Endothelial cell of umbilical vein (primary cell): ENCODE data around the gene CD2AP. TPM values are rescaled to one million over a fixed set of nuclear protein-coding genes. Genes with fewer than 3 reads are reported as not detected.
A peak's percentile ranks its signal among the peaks of the same experiment; 100 is the strongest.

ENCODE experiments used
- BruUV-seq: library from RNA; stranded (reverse); fragments of 400-500 nt; replicated peaks from 2 replicates; lab custom pipeline; 2021; lab: Mats Ljungman, UMichigan
- CTCF ChIA-PET: fragments of 300-600, 350-600 bp; sonication (Branson Sonifier 250); formaldehyde crosslinking; loops from one replicate; lab custom pipeline; 2021; ENCODE audit warnings: antibody characterized with exemption, inconsistent platforms; lab: Charles Lee
- POLR2A ChIA-PET: fragments of 300-600, 350-600 bp; sonication (Branson Sonifier 250); formaldehyde crosslinking; loops from one replicate; lab custom pipeline; 2021; ENCODE audit warnings: antibody characterized with exemption, inconsistent platforms; lab: Charles Lee
- DNase-seq: peaks from one replicate; pipeline ENCODE4 v3.0.0-alpha.2; 2011; ENCODE audit warnings: low read depth, low spot score
- FAIRE-seq: peaks from 2 replicates; lab custom pipeline; 2011; peaks lifted over from hg19 to GRCh38; lab: Jason Lieb, UNC
- H2AFZ ChIP-seq: 2 replicates; pipeline ENCODE4 v1.6.0; 2012; ENCODE audit warnings: low read depth, low read length, control low read depth, inconsistent platforms
- H3K27ac ChIP-seq: 2 replicates; pipeline ENCODE4 v1.5.1; 2011; ENCODE audit warnings: low read depth, mild to moderate bottlenecking, control low read depth, low read length, moderate library complexity; ENCODE audit not compliant: insufficient read depth
- H3K27me3 ChIP-seq, 2 experiments: 2 replicates each; pipeline versions ENCODE4 v1.6.0 to v1.6.1; 2011; ENCODE audit warnings: low read length in 2 of 2, mixed read lengths in 1 of 2; ENCODE audit not compliant: control insufficient read depth in 2 of 2, insufficient read depth in 2 of 2
- H3K36me3 ChIP-seq, 2 experiments: 2 replicates in 1 of 2; 3 replicates in 1 of 2; pipeline ENCODE4 v1.5.1; 2011; ENCODE audit warnings: low read length in 2 of 2, mild to moderate bottlenecking in 1 of 2, moderate library complexity in 1 of 2; ENCODE audit not compliant: control insufficient read depth in 2 of 2, insufficient read depth in 2 of 2; ENCODE audit errors: extremely low read depth in 1 of 2
- H3K4me1 ChIP-seq: 3 replicates; pipeline ENCODE4 v1.5.1; 2011; ENCODE audit warnings: mild to moderate bottlenecking, low read length; ENCODE audit not compliant: control insufficient read depth, insufficient read depth; ENCODE audit errors: extremely low read depth
- H3K4me2 ChIP-seq: 2 replicates; pipeline ENCODE4 v1.6.1; 2011; ENCODE audit warnings: low read length, control low read depth, mixed read lengths; ENCODE audit not compliant: insufficient read depth
- H3K4me3 ChIP-seq, 3 experiments: fragments of 200-600 bp in 1 of 3; sonication (generic), shearing (Covaris generic) in 1 of 3; replicated peaks in 1 of 3; 2 replicates each; pipeline ENCODE4 v1.5.1; 2011 to 2016; ENCODE audit warnings: control low read depth in 3 of 3, low read length in 3 of 3, mild to moderate bottlenecking in 2 of 3, inconsistent platforms in 1 of 3, low read depth in 1 of 3, moderate library complexity in 1 of 3; ENCODE audit not compliant: insufficient read depth in 1 of 3
- H3K79me2 ChIP-seq: 2 replicates; pipeline ENCODE4 v1.6.0; 2012; ENCODE audit warnings: low read length, inconsistent platforms; ENCODE audit not compliant: control insufficient read depth, insufficient read depth
- H3K9ac ChIP-seq: replicated peaks from 2 replicates; pipeline ENCODE3; 2011; ENCODE audit warnings: low read length, control low read depth; ENCODE audit not compliant: insufficient read depth; ENCODE audit errors: extremely low read depth
- H3K9me1 ChIP-seq: replicated peaks from 3 replicates; pipeline ENCODE4 v1.6.0; 2011; ENCODE audit warnings: mild to moderate bottlenecking, low read length; ENCODE audit not compliant: control insufficient read depth, insufficient read depth; ENCODE audit errors: extremely low read depth
- H3K9me3 ChIP-seq: replicated peaks from 2 replicates; pipeline ENCODE4 v1.5.1; 2012; ENCODE audit warnings: low read length, inconsistent platforms; ENCODE audit not compliant: control insufficient read depth, insufficient read depth
- H4K20me1 ChIP-seq: replicated peaks from 2 replicates; pipeline ENCODE3; 2011; ENCODE audit warnings: mild to moderate bottlenecking, low read length; ENCODE audit not compliant: control insufficient read depth, insufficient read depth; ENCODE audit errors: extremely low read depth
- EZH2 ChIP-seq: IDR thresholded peaks from 2 replicates; pipeline ENCODE4 v1.6.1; 2012; ENCODE audit warnings: borderline replicate concordance, low read depth, mild to moderate bottlenecking, moderate library complexity, low read length, inconsistent platforms; ENCODE audit not compliant: severe bottlenecking
- FOS ChIP-seq: IDR thresholded peaks from 2 replicates; pipeline ENCODE4 v1.6.1; 2011; ENCODE audit warnings: mild to moderate bottlenecking, low read length, moderate library complexity, borderline replicate concordance; ENCODE audit not compliant: insufficient read depth
- GATA2 ChIP-seq: IDR thresholded peaks from 2 replicates; pipeline ENCODE4 v1.7.0; 2011; ENCODE audit warnings: low read depth, mild to moderate bottlenecking, moderate library complexity, mixed read lengths, low read length; ENCODE audit not compliant: insufficient read length, insufficient read depth
- JUN ChIP-seq: IDR thresholded peaks from 2 replicates; pipeline ENCODE4 v1.6.1; 2011; ENCODE audit warnings: borderline replicate concordance, low read depth; ENCODE audit not compliant: insufficient read length, insufficient read depth
- MYC ChIP-seq: IDR thresholded peaks from one replicate; pipeline ENCODE4 v1.6.1; 2011; ENCODE audit warnings: mild to moderate bottlenecking, low read depth, low read length
- POLR2A ChIP-seq: IDR thresholded peaks from 2 replicates; pipeline ENCODE4 v1.6.1; 2012; ENCODE audit warnings: low read depth, mild to moderate bottlenecking, control low read depth, low read length
- POLR2AphosphoS5 ChIP-seq: IDR thresholded peaks from 2 replicates; pipeline ENCODE4 v1.6.1; 2012; ENCODE audit warnings: low read depth, mild to moderate bottlenecking, control low read depth, low read length, moderate library complexity; ENCODE audit not compliant: insufficient read depth
- dilution Hi-C: fragments of 300-500 bp; cut with MboI; formaldehyde crosslinking; loops from one replicate; pipeline ENCODE4 v1.15.0; 2019; ENCODE audit warnings: low sequenced_read_pairs; ENCODE audit not compliant: extremely low pct_ligation_motif_present
- intact Hi-C: fragments of 100-400 bp; cut with micrococcal nuclease; formaldehyde crosslinking; loops from one replicate; pipeline ENCODE4 v1.10.0; 2022
- polyA plus RNA-seq, 4 experiments: library from polyadenylated mRNA; depleted of rRNA in 3 of 4; stranded (reverse) in 3 of 4; unstranded in 1 of 4; fragments of >200 nt; gene quantifications; 2 replicates each; pipeline versions ENCODE4 v1.2.1 to v1.2.3, GENCODE V29; 2011 to 2012; ENCODE audit warnings: missing spikeins in 1 of 4
- total RNA-seq: library from RNA; stranded (reverse); gene quantifications from 2 replicates; pipeline ENCODE4 v1.2.3, GENCODE V29; 2021
- TF ChIP-seq, protein P1 (sequence below): IDR thresholded peaks from 2 replicates; pipeline ENCODE4 v1.6.1; 2011; ENCODE audit not compliant: insufficient read depth, insufficient read length

The CD2AP gene
- total and polyA plus RNA-seq, 2 donors (not counting 3 experiments of a cell fraction or from before 2014, with no cell fraction given) = 4.2 to 39.8 TPM

DNA sequence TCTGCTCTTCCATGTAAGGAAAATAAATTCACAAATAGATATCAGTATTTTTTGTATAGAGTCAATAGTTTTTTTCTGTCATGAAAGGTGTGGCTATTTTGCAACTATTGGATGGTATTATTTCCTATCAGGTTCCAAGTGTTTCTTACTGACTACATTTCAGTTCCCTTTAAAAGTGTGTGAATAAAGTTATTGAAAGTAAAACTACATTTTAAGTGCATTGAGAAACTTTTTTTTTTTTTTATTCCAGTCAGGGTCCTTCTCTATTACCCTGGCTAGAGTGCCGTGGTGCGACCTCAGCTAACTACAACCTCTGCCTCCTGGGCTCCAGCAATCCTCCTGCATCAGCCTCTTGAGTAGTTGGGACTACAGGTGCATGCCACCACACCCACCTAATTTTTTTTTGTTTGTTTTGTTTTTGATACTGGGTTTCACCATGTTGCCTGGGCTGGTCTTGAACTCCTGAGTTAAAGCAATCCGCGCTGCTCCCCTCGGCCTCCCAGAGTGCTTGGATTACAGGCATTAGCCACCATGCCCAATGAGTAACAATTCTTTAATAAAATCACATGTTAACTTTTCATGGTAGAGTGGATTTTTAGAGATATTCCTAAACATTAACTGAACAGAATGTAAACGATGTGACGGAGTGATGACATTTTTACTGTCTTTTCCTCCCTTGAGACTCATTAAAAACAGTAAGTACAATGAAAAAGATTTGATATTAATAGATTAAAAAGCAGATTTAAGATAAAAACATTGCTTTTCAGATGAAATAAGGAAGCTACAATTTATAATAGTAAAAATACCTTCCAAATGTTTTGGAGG, 151.1 kb downstream of the CD2AP start:
- Histone ChIP-seq H3K9me1 (no peaks in the 10 kb centered on the region), H3K27me3 (no peaks in the 10 kb centered on the region), H3K9ac (no peak overlapping the region), H3K36me3 (no peaks in the 10 kb centered on the region), H4K20me1 (no peaks in the 10 kb centered on the region), H3K27ac (no peak overlapping the region), H3K4me2 (no peak overlapping the region), H3K4me3 (no peak overlapping the region), H2AFZ (no peak overlapping the region), H3K79me2 (no peaks in the 10 kb centered on the region), H3K9me3 (no peaks in the 10 kb centered on the region), H3K4me1 (no peaks in the 10 kb centered on the region)
- DNase-seq = no peak
- dilution Hi-C loops (no loop called here), intact Hi-C loops (no loop called here)
- TF ChIP-seq, protein P1, sequence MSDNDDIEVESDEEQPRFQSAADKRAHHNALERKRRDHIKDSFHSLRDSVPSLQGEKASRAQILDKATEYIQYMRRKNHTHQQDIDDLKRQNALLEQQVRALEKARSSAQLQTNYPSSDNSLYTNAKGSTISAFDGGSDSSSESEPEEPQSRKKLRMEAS = no peak
- TF ChIP-seq EZH2 (no peak), POLR2A (no peak), POLR2AphosphoS5 (no peak)
- FAIRE-seq = peak; percentile 48
- ChIA-PET POLR2A (no interaction called here), CTCF (interaction anchor here (0.9 to 3.4 kb wide), 5 partner anchors 15 to 1137 kb away, joined by 3 to 21 read pairs (median 3); no protein-coding TSS in a partner anchor)
- BruUV-seq = no TSS peak

DNA sequence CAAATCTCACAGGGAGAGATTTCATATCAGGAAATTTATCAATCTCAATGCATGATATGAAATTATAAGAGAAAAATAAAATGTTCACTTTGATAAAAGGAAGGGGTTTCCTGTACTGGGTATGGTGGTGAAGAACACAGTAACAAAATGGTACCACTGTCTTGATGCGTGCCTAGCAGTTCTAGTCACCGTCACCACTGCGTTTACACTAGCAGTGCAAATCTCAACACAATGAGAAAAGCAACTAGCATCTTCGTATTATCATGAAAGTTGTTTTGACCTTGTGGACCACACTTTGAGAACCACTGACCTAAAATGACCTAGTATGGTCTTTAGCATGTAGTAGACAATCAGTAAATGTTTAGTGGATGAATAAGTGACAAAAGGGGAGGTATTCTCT, 152.4 kb downstream of the CD2AP start:
- no peak overlapping the region for H3K27ac ChIP-seq
- no peaks in the 10 kb centered on the region for H3K36me3 ChIP-seq
- H3K79me2 ChIP-seq = no peaks in the 10 kb centered on the region
- BruUV-seq = no TSS peak
- no peak overlapping the region for H3K4me2 ChIP-seq
- dilution Hi-C loops (no loop called here), intact Hi-C loops (loop anchor here (2.0 to 10.0 kb wide), 2 partner anchors 465 to 1135 kb away; no protein-coding TSS in a partner anchor)
- no peak overlapping the region for H3K9ac ChIP-seq
- no peak overlapping the region for H3K4me3 ChIP-seq
- H3K4me1 ChIP-seq = no peaks in the 10 kb centered on the region
- ChIA-PET CTCF (interaction anchor here (1.1 to 3.4 kb wide), 7 partner anchors 15 to 1136 kb away, joined by 3 to 82 read pairs (median 13); no protein-coding TSS in a partner anchor), POLR2A (no interaction called here)
- no peak for DNase-seq
- H2AFZ ChIP-seq = no peak overlapping the region
- FAIRE-seq = no peak
- no peaks in the 10 kb centered on the region for H3K9me3 ChIP-seq
- no peaks in the 10 kb centered on the region for H3K9me1 ChIP-seq
- H3K27me3 ChIP-seq = no peaks in the 10 kb centered on the region
- no peak for TF ChIP-seq POLR2A
- TF ChIP-seq GATA2 = no peak
- no peak for TF ChIP-seq FOS
- no peak for TF ChIP-seq EZH2
- no peak for TF ChIP-seq MYC
- no peak for TF ChIP-seq POLR2AphosphoS5
- TF ChIP-seq JUN = no peak
- TF ChIP-seq, protein P1 = no peak
- no peaks in the 10 kb centered on the region for H4K20me1 ChIP-seq
